ENCODE results near the gene NXPE3. TPM values are rescaled to one million over a fixed set of nuclear protein-coding genes. Genes with fewer than 3 reads are reported as not detected.
"Not testable (repeated sequence)": the region's sequence is repeated elsewhere in the genome, so short reads cannot be mapped to it uniquely, and the experiment has no call there.

NXPE3 gene
- total RNA-seq, 3 donors from 2014 or later (not counting 1 experiment from before 2014, with no cell fraction given): 17.0 to 27.1 (median 21.1) TPM

DNA sequence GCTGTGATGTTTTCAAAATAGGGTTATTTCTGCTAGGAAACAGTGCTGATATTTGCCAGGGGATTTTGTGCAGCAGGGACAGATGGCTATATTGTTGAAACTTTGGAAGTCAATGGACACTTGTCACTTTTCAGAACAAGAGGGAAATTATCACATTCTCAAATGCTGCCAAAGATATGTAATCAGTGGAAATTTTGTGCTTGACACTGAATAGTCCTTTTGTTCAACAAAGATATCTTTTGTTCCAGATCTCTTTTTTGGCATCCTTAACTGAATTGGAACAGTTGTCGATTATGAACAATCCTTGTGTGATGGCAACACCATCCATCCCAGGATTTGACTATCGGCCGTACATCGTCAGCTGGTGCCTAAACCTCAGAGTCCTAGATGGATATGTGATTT, 46.8 kb upstream of the NXPE3 start:
- Histone ChIP-seq H3K9me3 (ENCODE audit: control insufficient read depth, insufficient read depth, low read length) (no peaks in the 10 kb centered on the region), H3K36me3 (ENCODE audit: control insufficient read depth, insufficient read depth, low read length) (peaks cover 41% of the 10 kb centered on the region), H3K27me3 (ENCODE audit: control insufficient read depth, insufficient read depth, low read length) (no peaks in the 10 kb centered on the region), H3K27ac (ENCODE audit: low read length) (no peak overlapping the region), H3K4me1 (ENCODE audit: control insufficient read depth, insufficient read depth, low read length) (no peaks in the 10 kb centered on the region), H3K4me3 (ENCODE audit: low read length) (no peak overlapping the region)
- TF ChIP-seq, protein P1, sequence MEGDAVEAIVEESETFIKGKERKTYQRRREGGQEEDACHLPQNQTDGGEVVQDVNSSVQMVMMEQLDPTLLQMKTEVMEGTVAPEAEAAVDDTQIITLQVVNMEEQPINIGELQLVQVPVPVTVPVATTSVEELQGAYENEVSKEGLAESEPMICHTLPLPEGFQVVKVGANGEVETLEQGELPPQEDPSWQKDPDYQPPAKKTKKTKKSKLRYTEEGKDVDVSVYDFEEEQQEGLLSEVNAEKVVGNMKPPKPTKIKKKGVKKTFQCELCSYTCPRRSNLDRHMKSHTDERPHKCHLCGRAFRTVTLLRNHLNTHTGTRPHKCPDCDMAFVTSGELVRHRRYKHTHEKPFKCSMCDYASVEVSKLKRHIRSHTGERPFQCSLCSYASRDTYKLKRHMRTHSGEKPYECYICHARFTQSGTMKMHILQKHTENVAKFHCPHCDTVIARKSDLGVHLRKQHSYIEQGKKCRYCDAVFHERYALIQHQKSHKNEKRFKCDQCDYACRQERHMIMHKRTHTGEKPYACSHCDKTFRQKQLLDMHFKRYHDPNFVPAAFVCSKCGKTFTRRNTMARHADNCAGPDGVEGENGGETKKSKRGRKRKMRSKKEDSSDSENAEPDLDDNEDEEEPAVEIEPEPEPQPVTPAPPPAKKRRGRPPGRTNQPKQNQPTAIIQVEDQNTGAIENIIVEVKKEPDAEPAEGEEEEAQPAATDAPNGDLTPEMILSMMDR (IDR thresholded peaks at IDR 0.05): no peak
- H3K27ac Mint-ChIP-seq: no peak overlapping the region
- intact Hi-C loops (cut with micrococcal nuclease): no loop called here
- no peaks in the 10 kb centered on the region for H3K27me3 Mint-ChIP-seq (ENCODE audit: low read depth in 2 of 2)
- 100% methylated on average over 4 of the region's 4 CpGs for WGBS (ENCODE audit: insufficient coverage)
- DNase-seq (no peak), ATAC-seq (no peak)
- H3K4me3 Mint-ChIP-seq: no peak overlapping the region
- H3K36me3 Mint-ChIP-seq: peaks cover 16% of the 10 kb centered on the region
- H3K4me1 Mint-ChIP-seq: no peaks in the 10 kb centered on the region
- no peaks in the 10 kb centered on the region for H3K9me3 Mint-ChIP-seq

DNA sequence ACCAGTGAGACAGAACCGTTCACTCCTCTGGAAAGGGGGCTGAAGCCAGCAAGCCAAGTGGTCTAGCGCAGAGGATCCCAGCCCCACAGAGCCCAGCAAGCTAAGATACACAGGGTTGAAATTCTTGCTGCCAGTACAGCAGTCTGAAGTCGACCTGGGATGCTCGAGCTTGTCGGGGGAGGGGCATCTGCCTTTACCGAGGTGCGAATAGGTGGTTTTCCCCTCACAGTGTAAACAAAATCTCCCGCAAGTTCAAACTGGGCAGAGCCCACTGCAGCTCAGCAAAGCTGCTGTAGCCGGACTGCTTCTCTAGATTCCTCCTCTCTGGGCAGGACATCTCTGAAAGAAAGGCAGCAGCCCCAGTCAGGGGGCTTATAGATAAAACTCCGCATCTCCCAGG, 43.2 kb upstream of the NXPE3 start:
- TF ChIP-seq, protein P1 (IDR thresholded peaks at IDR 0.05): no peak
- no peaks in the 10 kb centered on the region for H3K4me1 ChIP-seq (ENCODE audit: control insufficient read depth, insufficient read depth, low read length)
- DNase-seq (peak in 1 of 2 donors; percentile 33), ATAC-seq (no peak)
- WGBS (ENCODE audit: insufficient coverage): 93% methylated on average over 10 of the region's 10 CpGs
- Mint-ChIP-seq H3K27ac (no peak overlapping the region), H3K4me3 (no peak overlapping the region), H3K4me1 (no peaks in the 10 kb centered on the region), H3K9me3 (no peaks in the 10 kb centered on the region), H3K27me3 (ENCODE audit: low read depth in 2 of 2) (no peaks in the 10 kb centered on the region), H3K36me3 (peaks cover 16% of the 10 kb centered on the region)
- no peaks in the 10 kb centered on the region for H3K27me3 ChIP-seq (ENCODE audit: control insufficient read depth, insufficient read depth, low read length)
- intact Hi-C loops (cut with micrococcal nuclease): no loop called here
- no peaks in the 10 kb centered on the region for H3K9me3 ChIP-seq (ENCODE audit: control insufficient read depth, insufficient read depth, low read length)
- H3K27ac ChIP-seq (ENCODE audit: low read length): no peak overlapping the region
- no peak overlapping the region for H3K4me3 ChIP-seq (ENCODE audit: low read length)
- H3K36me3 ChIP-seq (ENCODE audit: control insufficient read depth, insufficient read depth, low read length): peaks cover 33% of the 10 kb centered on the region

DNA sequence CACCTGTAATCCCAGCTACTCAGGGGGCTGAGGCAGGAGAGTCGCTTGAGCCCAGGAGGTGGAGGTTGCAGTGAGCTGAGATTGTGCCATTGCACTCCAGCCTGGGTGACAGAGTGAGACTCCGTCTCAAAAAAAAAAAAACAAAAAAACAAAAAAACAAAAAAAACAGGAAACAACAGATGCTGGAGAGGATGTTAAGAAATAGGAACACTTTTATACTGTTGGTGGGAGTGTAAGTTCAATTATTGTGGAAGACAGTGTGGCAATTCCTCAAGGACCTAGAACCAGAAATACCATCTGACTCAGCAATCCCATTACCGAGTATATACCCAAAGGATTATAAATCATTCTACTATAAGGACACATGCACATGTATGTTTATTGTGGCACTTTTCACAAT, 37.1 kb upstream of the NXPE3 start:
- H3K36me3 ChIP-seq (ENCODE audit: control insufficient read depth, insufficient read depth, low read length); H3K4me3 ChIP-seq (ENCODE audit: low read length); H3K27me3 Mint-ChIP-seq (ENCODE audit: low read depth in 2 of 2); DNase-seq; H3K27ac Mint-ChIP-seq; intact Hi-C loops (cut with micrococcal nuclease); ATAC-seq; H3K27me3 ChIP-seq (ENCODE audit: control insufficient read depth, insufficient read depth, low read length); H3K4me3 Mint-ChIP-seq; H3K9me3 ChIP-seq (ENCODE audit: control insufficient read depth, insufficient read depth, low read length); H3K9me3 Mint-ChIP-seq; H3K36me3 Mint-ChIP-seq; H3K4me1 ChIP-seq (ENCODE audit: control insufficient read depth, insufficient read depth, low read length); H3K4me1 Mint-ChIP-seq; H3K27ac ChIP-seq (ENCODE audit: low read length): not testable (repeated sequence)
- 100% methylated on average over 1 of the region's 3 CpGs for WGBS (ENCODE audit: insufficient coverage)

DNA sequence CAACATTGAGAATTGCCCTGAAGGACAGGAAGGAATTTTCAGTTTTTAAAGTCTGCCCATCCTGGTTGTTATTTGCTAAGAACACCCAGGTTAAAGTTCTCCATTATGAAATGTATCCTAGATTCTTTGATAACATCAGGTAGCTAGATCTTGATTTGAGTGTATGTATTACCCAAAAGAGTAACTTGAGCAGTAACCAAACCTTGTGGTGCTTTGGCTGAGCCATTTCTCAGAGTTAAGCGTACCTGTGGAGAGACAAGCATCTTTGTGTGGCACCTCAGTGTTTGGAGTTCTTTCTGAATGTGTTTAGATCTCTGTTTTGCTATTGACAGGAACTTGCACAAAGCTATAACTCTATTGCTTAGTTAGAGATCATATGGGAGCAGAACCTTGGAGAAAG, 34.2 kb upstream of the NXPE3 start:
- no peaks in the 10 kb centered on the region for H3K36me3 Mint-ChIP-seq
- intact Hi-C loops (cut with micrococcal nuclease): no loop called here
- ATAC-seq: no peak

DNA sequence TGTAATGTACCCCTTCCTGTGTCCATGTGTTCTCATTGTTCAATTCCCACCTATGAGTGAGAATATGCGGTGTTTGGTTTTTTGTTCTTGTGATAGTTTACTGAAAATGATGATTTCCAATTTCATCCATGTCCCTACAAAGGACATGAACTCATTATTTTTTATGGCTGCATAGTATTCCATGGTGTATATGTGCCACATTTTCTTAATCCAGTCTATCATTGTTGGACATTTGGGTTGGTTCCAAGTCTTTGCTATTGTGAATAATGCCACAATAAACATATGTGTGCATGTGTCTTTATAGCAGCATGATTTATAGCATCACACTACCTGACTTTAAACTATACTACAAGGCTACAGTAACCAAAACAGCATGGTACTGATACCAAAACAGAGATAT, 33.1 kb upstream of the NXPE3 start:
- DNase-seq; H3K4me1 Mint-ChIP-seq; H3K27me3 ChIP-seq (ENCODE audit: control insufficient read depth, insufficient read depth, low read length); H3K36me3 ChIP-seq (ENCODE audit: control insufficient read depth, insufficient read depth, low read length); H3K9me3 Mint-ChIP-seq; H3K27me3 Mint-ChIP-seq (ENCODE audit: low read depth in 2 of 2); H3K27ac ChIP-seq (ENCODE audit: low read length); H3K4me3 Mint-ChIP-seq; H3K4me1 ChIP-seq (ENCODE audit: control insufficient read depth, insufficient read depth, low read length); H3K36me3 Mint-ChIP-seq; ATAC-seq; H3K27ac Mint-ChIP-seq; H3K4me3 ChIP-seq (ENCODE audit: low read length); H3K9me3 ChIP-seq (ENCODE audit: control insufficient read depth, insufficient read depth, low read length); intact Hi-C loops (cut with micrococcal nuclease): not testable (repeated sequence)
- no CpG with 5 or more reads among the region's 1 CpG for WGBS (ENCODE audit: insufficient coverage)

More for the DNA sequence above, 34.2 kb upstream of the NXPE3 start:
- Mint-ChIP-seq H3K4me3 (no peak overlapping the region), H3K27me3 (ENCODE audit: low read depth in 2 of 2) (no peaks in the 10 kb centered on the region), H3K4me1 (no peaks in the 10 kb centered on the region), H3K9me3 (peaks cover 0 to 2% of the 10 kb centered on the region in 2 donors), H3K27ac (peak overlapping the region in 1 of 2 donors; percentile 31)
- Histone ChIP-seq H3K4me1 (ENCODE audit: control insufficient read depth, insufficient read depth, low read length) (no peaks in the 10 kb centered on the region), H3K36me3 (ENCODE audit: control insufficient read depth, insufficient read depth, low read length) (no peaks in the 10 kb centered on the region), H3K4me3 (ENCODE audit: low read length) (no peak overlapping the region), H3K9me3 (ENCODE audit: control insufficient read depth, insufficient read depth, low read length) (no peaks in the 10 kb centered on the region), H3K27me3 (ENCODE audit: control insufficient read depth, insufficient read depth, low read length) (no peaks in the 10 kb centered on the region), H3K27ac (ENCODE audit: low read length) (no peak overlapping the region)
- TF ChIP-seq, protein P1 (IDR thresholded peaks at IDR 0.05): no peak
- 100% methylated on average over 1 of the region's 1 CpG for WGBS (ENCODE audit: insufficient coverage)
- no peak for DNase-seq

DNA sequence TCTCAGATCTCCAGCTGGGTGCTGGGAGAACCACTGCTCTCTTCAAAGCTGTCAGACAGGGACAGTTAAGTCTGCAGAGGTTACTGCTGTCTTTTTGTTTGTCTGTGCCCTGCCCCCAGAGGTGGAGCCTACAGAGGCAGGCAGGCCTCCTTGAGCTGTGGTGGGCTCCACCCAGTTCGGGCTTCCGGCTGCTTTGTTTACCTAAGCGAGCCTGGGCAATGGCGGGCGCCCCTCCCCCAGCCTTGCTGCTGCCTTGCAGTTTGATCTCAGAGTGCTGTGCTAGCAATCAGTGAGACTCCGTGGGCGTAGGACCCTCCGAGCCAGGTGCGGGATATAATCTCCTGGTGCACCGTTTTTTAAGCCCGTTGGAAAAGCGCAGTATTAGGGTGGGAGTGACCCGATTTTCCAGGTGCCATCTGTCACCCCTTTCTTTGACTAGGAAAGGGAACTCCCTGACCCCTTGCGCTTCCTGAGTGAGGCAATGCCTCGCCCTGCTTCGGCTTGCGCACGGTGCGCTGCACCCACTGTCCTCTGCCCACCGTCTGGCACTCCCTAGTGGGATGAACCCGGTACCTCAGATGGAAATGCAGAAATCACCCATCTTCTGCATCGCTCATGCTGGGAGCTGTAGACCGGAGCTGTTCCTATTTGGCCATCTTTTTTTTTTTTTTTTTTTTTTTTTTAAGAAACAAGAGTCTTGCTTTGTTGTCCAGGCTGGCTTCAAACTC, 25.5 kb upstream of the NXPE3 start:
- H3K27me3 Mint-ChIP-seq (ENCODE audit: low read depth in 2 of 2); H3K4me1 Mint-ChIP-seq; H3K4me3 Mint-ChIP-seq; H3K4me1 ChIP-seq (ENCODE audit: control insufficient read depth, insufficient read depth, low read length); H3K27me3 ChIP-seq (ENCODE audit: control insufficient read depth, insufficient read depth, low read length); H3K9me3 ChIP-seq (ENCODE audit: control insufficient read depth, insufficient read depth, low read length); H3K27ac Mint-ChIP-seq; intact Hi-C loops (cut with micrococcal nuclease); H3K27ac ChIP-seq (ENCODE audit: low read length); ATAC-seq; H3K4me3 ChIP-seq (ENCODE audit: low read length); H3K9me3 Mint-ChIP-seq: not testable (repeated sequence)
- WGBS (ENCODE audit: insufficient coverage): 99% methylated on average over 10 of the region's 23 CpGs
- peak in 1 of 2 donors; percentile 23 for DNase-seq
- H3K36me3 ChIP-seq (ENCODE audit: control insufficient read depth, insufficient read depth, low read length): peaks cover 21% of the 10 kb centered on the region
- peaks cover 12% of the 10 kb centered on the region for H3K36me3 Mint-ChIP-seq
